K562 (cell line): ENCODE data around the gene HTRA3.

Experiments
- CBX2 ChIP-seq: fragments of 200-600 bp; sonication (generic); IDR thresholded peaks from one replicate; pipeline ENCODE4 v1.6.1; 2012; ENCODE audit warnings: mild to moderate bottlenecking, low read length, inconsistent platforms; ENCODE audit not compliant: insufficient read depth, poor library complexity, severe bottlenecking
- CCNT2 ChIP-seq: IDR thresholded peaks from 2 replicates; pipeline ENCODE4 v1.6.1; 2011; ENCODE audit warnings: borderline replicate concordance, low read depth, mild to moderate bottlenecking, moderate library complexity, mixed read lengths, low read length; ENCODE audit not compliant: insufficient read length; ENCODE audit errors: extremely low read depth
- CTCF ChIP-seq, 3 experiments: IDR thresholded peaks in 2 of 3; conservative IDR thresholded peaks in 1 of 3; 2 replicates each; pipeline ENCODE4 v1.5.1; 2011 to 2012; ENCODE audit warnings: low read length in 3 of 3, mild to moderate bottlenecking in 3 of 3, control low read depth in 2 of 3, improper control_type of control experiment in 1 of 3, inconsistent platforms in 1 of 3, low read depth in 1 of 3, mixed read lengths in 1 of 3, moderate library complexity in 1 of 3; ENCODE audit not compliant: insufficient read depth in 2 of 3
- CUX1 ChIP-seq: fragments of 200-800 bp; sonication (Bioruptor generic); IDR thresholded peaks from 2 replicates; pipeline ENCODE4 v1.6.1; 2016; ENCODE audit warnings: missing genetic modification characterization, missing compliant biosample characterization
- FOXP1 ChIP-seq: sonication (generic); formaldehyde crosslinking; IDR thresholded peaks from 2 replicates; pipeline ENCODE4 v1.8.0; 2022; ENCODE audit warnings: mild to moderate bottlenecking, missing genetic modification reagents
- NCOA2 ChIP-seq, 2 experiments: fragments of 450-650 bp; IDR thresholded peaks; 2 replicates each; pipeline ENCODE4 v1.6.1; 2018; ENCODE audit warnings: mild to moderate bottlenecking in 2 of 2, moderate library complexity in 1 of 2; ENCODE audit not compliant: partially characterized antibody in 2 of 2
- RFX5 ChIP-seq: IDR thresholded peaks from 2 replicates; pipeline ENCODE4 v1.6.1; 2011; ENCODE audit warnings: low read depth, mild to moderate bottlenecking, improper control_type of control experiment, low read length
- TAF1 ChIP-seq: IDR thresholded peaks from 2 replicates; pipeline ENCODE4 v1.6.1; 2011; ENCODE audit warnings: mild to moderate bottlenecking, low read length, moderate library complexity; ENCODE audit not compliant: insufficient read depth, control insufficient read depth, severe bottlenecking; ENCODE audit errors: extremely low read depth
- ZC3H4 ChIP-seq: sonication (generic); formaldehyde crosslinking; IDR thresholded peaks from 2 replicates; pipeline ENCODE4 v1.9.0; 2021; ENCODE audit warnings: missing genetic modification reagents, borderline replicate concordance

GRCh38 chr4:8347660-8348059 lies 78.1 kb downstream of the HTRA3 start:
- TF ChIP-seq CUX1 (no peak), ZC3H4 (no peak), CCNT2 (no peak), CBX2 (no peak), CTCF (IDR thresholded peaks at IDR 0.05 in 2 of 3, conservative IDR thresholded peaks at IDR 0.05 in 1 of 3; ENCODE audit: insufficient read depth in 2 of 3, low read depth in 1 of 3, low read length in 3 of 3) (no peak), TAF1 (no peak), NCOA2 (IDR thresholded peaks at IDR 0.05; ENCODE audit: partially characterized antibody in 2 of 2) (no peak), FOXP1 (CRISPR knock-in tag) (no peak), RFX5 (no peak)
